ENCODE data around the gene NDUFB7.

NDUFB7 gene

DNA sequence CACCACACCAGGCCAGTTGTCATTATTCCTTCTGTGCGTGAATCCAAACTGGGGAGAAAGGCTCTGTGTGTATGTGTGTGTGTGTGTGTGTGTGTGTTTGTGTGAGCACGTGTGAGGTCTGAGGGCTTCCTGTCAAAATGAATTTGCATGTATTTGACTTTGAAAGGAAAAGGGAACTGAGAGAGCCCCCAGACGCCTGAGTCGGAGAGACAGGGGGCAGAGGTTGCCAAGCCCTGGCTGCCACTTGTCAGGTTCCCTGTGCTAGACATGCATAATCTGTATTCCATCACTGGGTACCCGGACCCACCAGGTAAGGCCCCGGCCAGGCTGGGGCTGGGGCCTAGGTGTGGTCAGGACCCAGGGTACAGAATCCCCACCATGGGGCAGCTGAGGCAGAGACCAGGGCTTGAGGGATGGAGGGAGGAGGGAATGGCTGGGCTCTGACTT lies 11.1 kb upstream of the NDUFB7 start, which contains the start of gene CLEC17A:
TSS of gene CLEC17A (plus strand) at position 191 of the 447 bp plus-strand sequence. CDS start at position 268, 77 bp downstream.
- no peak for DNase-seq (ENCODE audit: low read depth)
- no peak within 1 kb of the TSS for H3K4me3 ChIP-seq (ENCODE audit: control insufficient read depth, low read depth, low read length)
- TF ChIP-seq, protein P1, sequence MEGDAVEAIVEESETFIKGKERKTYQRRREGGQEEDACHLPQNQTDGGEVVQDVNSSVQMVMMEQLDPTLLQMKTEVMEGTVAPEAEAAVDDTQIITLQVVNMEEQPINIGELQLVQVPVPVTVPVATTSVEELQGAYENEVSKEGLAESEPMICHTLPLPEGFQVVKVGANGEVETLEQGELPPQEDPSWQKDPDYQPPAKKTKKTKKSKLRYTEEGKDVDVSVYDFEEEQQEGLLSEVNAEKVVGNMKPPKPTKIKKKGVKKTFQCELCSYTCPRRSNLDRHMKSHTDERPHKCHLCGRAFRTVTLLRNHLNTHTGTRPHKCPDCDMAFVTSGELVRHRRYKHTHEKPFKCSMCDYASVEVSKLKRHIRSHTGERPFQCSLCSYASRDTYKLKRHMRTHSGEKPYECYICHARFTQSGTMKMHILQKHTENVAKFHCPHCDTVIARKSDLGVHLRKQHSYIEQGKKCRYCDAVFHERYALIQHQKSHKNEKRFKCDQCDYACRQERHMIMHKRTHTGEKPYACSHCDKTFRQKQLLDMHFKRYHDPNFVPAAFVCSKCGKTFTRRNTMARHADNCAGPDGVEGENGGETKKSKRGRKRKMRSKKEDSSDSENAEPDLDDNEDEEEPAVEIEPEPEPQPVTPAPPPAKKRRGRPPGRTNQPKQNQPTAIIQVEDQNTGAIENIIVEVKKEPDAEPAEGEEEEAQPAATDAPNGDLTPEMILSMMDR (conservative IDR thresholded peaks at IDR 0.05; ENCODE audit: control insufficient read depth, insufficient read depth, low read depth, low read length) = no peak

DNA sequence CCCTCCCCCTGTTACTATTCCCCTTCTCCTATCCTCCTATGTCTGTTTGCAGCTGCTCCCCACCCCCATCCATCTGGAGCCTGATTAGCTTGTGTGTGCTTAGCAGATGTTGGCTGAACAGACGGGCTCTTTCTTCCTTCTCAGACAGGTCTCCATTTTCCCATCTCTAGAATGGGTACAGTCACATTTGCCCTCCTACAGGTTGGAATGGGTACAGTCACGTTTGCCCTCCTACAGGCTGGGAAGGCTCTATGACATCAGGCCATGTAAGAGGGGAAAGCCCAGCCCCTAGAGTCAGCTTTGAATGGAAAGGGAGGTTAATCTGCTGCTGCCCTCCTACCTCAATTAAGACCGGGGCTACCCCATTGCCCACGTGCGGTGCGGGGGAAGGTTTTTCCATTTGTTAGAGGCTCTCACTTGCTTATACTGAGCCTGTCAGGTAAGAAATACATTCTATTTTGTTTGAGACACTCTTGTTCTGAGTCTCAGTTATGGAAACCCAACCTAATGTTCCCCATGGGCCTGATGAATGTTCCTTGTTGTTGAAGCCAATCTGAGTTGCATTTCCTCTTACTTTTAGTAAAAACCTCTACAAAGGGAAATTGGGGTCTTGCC lies 8.9 kb upstream of the NDUFB7 start:
- TF ChIP-seq, protein P1 (conservative IDR thresholded peaks at IDR 0.05; ENCODE audit: control insufficient read depth, insufficient read depth, low read depth, low read length) = no peak
- no peak overlapping the region for H3K4me3 ChIP-seq (ENCODE audit: control insufficient read depth, low read depth, low read length)
- DNase-seq (ENCODE audit: low read depth) = no peak

DNA sequence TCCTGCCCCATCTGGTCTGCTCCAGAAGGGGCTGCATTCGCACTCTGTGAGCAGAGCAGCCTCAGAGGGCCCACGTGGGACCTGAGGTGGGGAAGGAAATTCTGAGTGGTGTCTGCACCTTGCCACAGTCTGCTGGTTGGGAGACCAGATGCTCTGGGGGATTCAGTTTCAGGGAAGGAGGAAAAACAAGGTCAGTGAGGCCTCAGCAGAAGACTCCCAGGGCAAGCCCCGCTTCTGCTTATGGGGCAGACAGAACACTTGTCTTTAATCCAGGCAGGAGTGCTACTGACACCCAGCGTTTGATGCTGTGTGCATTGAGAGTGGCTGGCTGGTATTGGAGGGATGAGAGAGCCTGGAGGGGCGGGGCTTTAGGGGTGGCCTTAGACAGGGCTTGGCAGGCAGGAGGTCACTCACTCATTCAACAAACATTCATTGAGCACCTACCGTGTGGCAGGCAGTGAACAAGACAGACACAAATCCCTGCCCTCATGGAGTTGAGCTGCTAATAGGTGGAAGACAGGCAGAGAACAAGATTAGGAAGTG lies 6.1 kb upstream of the NDUFB7 start:
- TF ChIP-seq, protein P1 (conservative IDR thresholded peaks at IDR 0.05; ENCODE audit: control insufficient read depth, insufficient read depth, low read depth, low read length) = no peak
- no peak for DNase-seq (ENCODE audit: low read depth)
- no peak overlapping the region for H3K4me3 ChIP-seq (ENCODE audit: control insufficient read depth, low read depth, low read length)

DNA sequence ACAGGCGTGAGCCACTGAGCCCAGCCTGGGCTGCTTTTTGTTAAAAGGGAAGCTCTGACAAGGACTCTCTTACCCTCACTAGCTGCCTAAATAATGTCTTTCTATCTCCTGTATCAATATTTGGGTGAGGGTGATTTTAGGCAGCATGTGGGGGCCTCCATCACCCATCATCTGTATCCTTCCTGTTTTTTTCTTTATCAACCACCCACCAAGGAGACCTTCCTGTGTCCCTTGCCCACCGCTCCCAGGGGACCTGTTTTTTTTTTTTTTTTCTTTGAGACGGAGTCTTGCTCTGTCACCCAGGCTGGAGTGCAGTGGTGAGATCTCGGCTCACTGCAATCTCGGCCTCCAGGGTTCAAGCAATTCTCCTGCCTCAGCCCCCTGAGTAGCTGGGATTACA lies 5.4 kb upstream of the NDUFB7 start:
- no peak for DNase-seq (ENCODE audit: low read depth)
- TF ChIP-seq, protein P1 (conservative IDR thresholded peaks at IDR 0.05; ENCODE audit: control insufficient read depth, insufficient read depth, low read depth, low read length) = no peak
- no peak overlapping the region for H3K4me3 ChIP-seq (ENCODE audit: control insufficient read depth, low read depth, low read length)

DNA sequence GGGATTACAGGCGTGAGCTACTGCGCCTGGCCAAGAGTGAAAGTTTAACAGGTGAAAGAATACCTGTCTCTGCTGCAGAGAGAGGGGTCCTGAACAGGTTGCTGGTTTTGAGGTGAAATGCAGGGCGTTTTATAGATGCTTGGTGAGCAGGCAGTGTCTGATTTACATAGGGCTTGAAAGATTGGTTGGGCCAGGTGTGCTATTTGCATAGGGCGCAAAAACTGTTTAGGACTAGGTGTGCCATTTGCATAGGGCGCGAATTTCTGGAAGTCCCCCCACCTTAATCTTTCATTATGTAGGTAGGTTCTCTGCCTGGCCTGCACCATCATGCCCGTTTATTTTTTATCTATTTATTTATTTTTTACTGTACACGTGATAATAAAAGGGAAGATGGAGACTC lies 4.5 kb upstream of the NDUFB7 start:
- no peak for DNase-seq (ENCODE audit: low read depth)
- no peak overlapping the region for H3K4me3 ChIP-seq (ENCODE audit: control insufficient read depth, low read depth, low read length)
- TF ChIP-seq, protein P1 (conservative IDR thresholded peaks at IDR 0.05; ENCODE audit: control insufficient read depth, insufficient read depth, low read depth, low read length) = no peak

DNA sequence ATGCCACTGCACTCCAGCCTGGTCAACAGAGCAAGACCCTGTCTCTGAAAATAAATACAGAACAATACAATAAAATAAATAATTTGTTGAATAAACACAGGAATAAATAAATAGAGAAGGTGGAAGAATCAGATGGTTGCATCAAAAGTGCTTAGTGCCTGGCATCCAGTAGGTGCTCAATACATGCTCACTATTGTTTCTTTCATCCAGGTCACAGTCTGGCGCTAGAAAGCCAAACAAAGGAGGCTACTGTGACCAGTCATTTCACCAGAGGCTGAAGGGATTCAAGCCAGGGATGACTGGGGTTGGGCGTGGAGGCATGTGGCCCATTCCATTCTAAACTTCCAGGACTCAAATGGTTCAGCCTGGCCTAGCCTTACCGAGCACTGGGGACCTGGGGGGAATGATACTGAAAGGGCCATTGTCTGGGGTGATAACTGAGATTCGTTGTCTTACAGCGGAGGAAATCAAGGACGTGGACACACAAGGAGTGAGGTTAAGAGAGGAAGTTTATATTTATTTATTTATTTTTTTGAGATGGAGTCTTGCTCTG lies 3.6 kb upstream of the NDUFB7 start:
- TF ChIP-seq, protein P1 (conservative IDR thresholded peaks at IDR 0.05; ENCODE audit: control insufficient read depth, insufficient read depth, low read depth, low read length) = no peak
- H3K4me3 ChIP-seq (ENCODE audit: control insufficient read depth, low read depth, low read length) = no peak overlapping the region
- no peak for DNase-seq (ENCODE audit: low read depth)

All from fibroblast of mammary gland (primary cell).